MM.1S (cell line): Measurements from ENCODE around the gene LGALS3BP.
"Not testable (repeated sequence)": the region's sequence is repeated elsewhere in the genome, so short reads cannot be mapped to it uniquely, and the experiment has no call there.

Experiments used
- DNase-seq: peaks from one replicate; pipeline ENCODE4 v3.0.0-alpha.2; 2015
- H2AFZ ChIP-seq: fragments of 300-600 bp; sonication (generic); 2 replicates; pipeline ENCODE4 v1.6.0; 2016; ENCODE audit warnings: antibody characterized with exemption, low read length
- H3F3A ChIP-seq: fragments of 300-600 bp; sonication (generic); 2 replicates; pipeline ENCODE4 v1.6.1; 2016; ENCODE audit warnings: mild to moderate bottlenecking, antibody characterized with exemption, low read length, moderate library complexity, mixed read lengths; ENCODE audit not compliant: insufficient read depth
- H3K27ac ChIP-seq: fragments of 300-600 bp; sonication (generic); 2 replicates; pipeline ENCODE4 v1.5.1; 2016; ENCODE audit warnings: mild to moderate bottlenecking, low read length
- H3K27me3 ChIP-seq: fragments of 300-600 bp; sonication (generic); replicated peaks from 2 replicates; pipeline ENCODE4 v1.6.0; 2016; ENCODE audit warnings: low read length; ENCODE audit not compliant: insufficient read depth
- H3K36me3 ChIP-seq: fragments of 300-600 bp; sonication (generic); replicated peaks from 2 replicates; pipeline ENCODE4 v1.6.1; 2016; ENCODE audit warnings: mild to moderate bottlenecking, low read length, mixed read lengths; ENCODE audit not compliant: insufficient read depth
- H3K4me1 ChIP-seq: fragments of 300-600 bp; sonication (generic); 2 replicates; pipeline ENCODE4 v1.6.1; 2016; ENCODE audit warnings: low read length, mixed read lengths
- H3K4me2 ChIP-seq: fragments of 300-600 bp; sonication (generic); 2 replicates; pipeline ENCODE4 v1.6.0; 2016; ENCODE audit warnings: low read depth, low read length
- H3K4me3 ChIP-seq: fragments of 300-600 bp; sonication (generic); 2 replicates; pipeline ENCODE4 v1.5.1; 2016; ENCODE audit warnings: low read length, mixed read lengths
- H3K79me2 ChIP-seq: fragments of 300-600 bp; sonication (generic); 2 replicates; pipeline ENCODE4 v1.6.1; 2016; ENCODE audit warnings: mixed run types, low read length, mixed read lengths
- H3K9ac ChIP-seq: fragments of 300-600 bp; sonication (generic); 2 replicates; pipeline ENCODE4 v1.6.1; 2016; ENCODE audit warnings: low read length, mixed read lengths
- H3K9me2 ChIP-seq: fragments of 300-600 bp; sonication (generic); replicated peaks from 2 replicates; pipeline ENCODE4 v1.6.1; 2016; ENCODE audit warnings: mild to moderate bottlenecking, low read length, mixed read lengths; ENCODE audit not compliant: insufficient read depth
- H3K9me3 ChIP-seq: fragments of 300-600 bp; sonication (generic); replicated peaks from 2 replicates; pipeline ENCODE4 v1.6.1; 2016; ENCODE audit warnings: mild to moderate bottlenecking, low read length, mixed read lengths; ENCODE audit not compliant: insufficient read depth
- H4K20me1 ChIP-seq: fragments of 300-600 bp; sonication (generic); 2 replicates; pipeline ENCODE4 v1.6.1; 2016; ENCODE audit warnings: mild to moderate bottlenecking, low read length, moderate library complexity, mixed read lengths; ENCODE audit not compliant: insufficient read depth
- CTCF ChIP-seq: fragments of 300-600 bp; sonication (generic); IDR thresholded peaks from 2 replicates; pipeline ENCODE4 v1.5.1; 2016; ENCODE audit warnings: antibody characterized with exemption, low read length, mixed read lengths
- EZH2 ChIP-seq: fragments of 300-600 bp; sonication (generic); optimal IDR thresholded peaks from 2 replicates; pipeline ENCODE3; 2017; ENCODE audit warnings: low read depth, mild to moderate bottlenecking, antibody characterized with exemption, low read length, mixed read lengths
- EZH2phosphoT487 ChIP-seq: fragments of 300-600 bp; sonication (generic); IDR thresholded peaks from 2 replicates; pipeline ENCODE4 v1.6.1; 2018; ENCODE audit warnings: antibody characterized with exemption, low read length

Gene LGALS3BP

DNA sequence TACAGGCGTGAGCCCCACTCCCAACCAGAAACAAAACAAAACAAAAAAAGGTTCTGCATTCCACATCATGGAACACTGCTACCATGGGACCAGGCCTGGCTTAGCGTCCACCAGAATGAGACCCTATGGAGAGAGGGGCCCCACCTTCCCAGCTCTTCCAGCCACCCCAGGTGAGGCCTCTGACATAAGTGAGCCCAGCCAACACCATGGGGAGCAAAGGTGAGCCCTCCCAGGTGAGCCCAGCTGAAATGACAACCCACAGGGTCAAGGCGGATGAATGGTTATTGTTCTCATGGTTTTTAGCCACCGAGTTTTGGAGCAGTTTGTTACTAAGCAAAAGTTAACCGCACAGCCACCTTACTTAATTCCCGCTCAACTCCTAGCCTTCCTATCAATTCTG lies 16.3 kb downstream of the LGALS3BP start:
- H3K9me2 ChIP-seq: no peaks in the 10 kb centered on the region
- TF ChIP-seq EZH2phosphoT487: no peak
- no peak for TF ChIP-seq EZH2
- TF ChIP-seq CTCF: no peak
- DNase-seq: no peak
- no peaks in the 10 kb centered on the region for H3K9me3 ChIP-seq
- H3K27me3 ChIP-seq: no peaks in the 10 kb centered on the region
- no peak overlapping the region for H3K27ac ChIP-seq
- no peaks in the 10 kb centered on the region for H3F3A ChIP-seq
- no peaks in the 10 kb centered on the region for H4K20me1 ChIP-seq
- H2AFZ ChIP-seq: no peak overlapping the region
- H3K36me3 ChIP-seq: no peaks in the 10 kb centered on the region
- H3K9ac ChIP-seq: no peak overlapping the region
- H3K4me3 ChIP-seq: no peak overlapping the region
- peaks cover 15% of the 10 kb centered on the region for H3K4me1 ChIP-seq
- H3K4me2 ChIP-seq: no peak overlapping the region
- no peaks in the 10 kb centered on the region for H3K79me2 ChIP-seq

DNA sequence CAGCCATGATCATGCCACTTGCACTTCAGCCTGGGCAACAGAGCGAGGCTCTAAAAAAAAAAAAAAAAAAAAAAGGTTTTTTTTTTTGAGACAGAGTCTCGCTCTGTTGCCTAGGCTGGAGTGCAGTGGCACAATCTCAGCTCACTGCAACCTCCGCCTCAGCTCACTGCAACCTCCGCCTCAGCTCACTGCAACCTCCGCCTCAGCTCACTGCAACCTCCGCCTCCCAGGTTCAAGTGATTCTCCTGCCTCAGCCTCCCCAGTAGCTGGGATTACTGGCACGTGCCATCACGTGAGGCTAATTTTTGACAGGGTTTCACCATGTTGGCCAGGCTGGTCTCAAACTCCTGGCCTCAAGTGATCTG lies 16.8 kb downstream of the LGALS3BP start:
- H3K27ac ChIP-seq, H4K20me1 ChIP-seq, H3F3A ChIP-seq, H3K27me3 ChIP-seq, H3K9ac ChIP-seq, DNase-seq, H3K9me2 ChIP-seq, H3K36me3 ChIP-seq, H2AFZ ChIP-seq, H3K4me3 ChIP-seq, H3K4me2 ChIP-seq, H3K79me2 ChIP-seq, H3K9me3 ChIP-seq: not testable (repeated sequence)
- peaks cover 15% of the 10 kb centered on the region for H3K4me1 ChIP-seq

DNA sequence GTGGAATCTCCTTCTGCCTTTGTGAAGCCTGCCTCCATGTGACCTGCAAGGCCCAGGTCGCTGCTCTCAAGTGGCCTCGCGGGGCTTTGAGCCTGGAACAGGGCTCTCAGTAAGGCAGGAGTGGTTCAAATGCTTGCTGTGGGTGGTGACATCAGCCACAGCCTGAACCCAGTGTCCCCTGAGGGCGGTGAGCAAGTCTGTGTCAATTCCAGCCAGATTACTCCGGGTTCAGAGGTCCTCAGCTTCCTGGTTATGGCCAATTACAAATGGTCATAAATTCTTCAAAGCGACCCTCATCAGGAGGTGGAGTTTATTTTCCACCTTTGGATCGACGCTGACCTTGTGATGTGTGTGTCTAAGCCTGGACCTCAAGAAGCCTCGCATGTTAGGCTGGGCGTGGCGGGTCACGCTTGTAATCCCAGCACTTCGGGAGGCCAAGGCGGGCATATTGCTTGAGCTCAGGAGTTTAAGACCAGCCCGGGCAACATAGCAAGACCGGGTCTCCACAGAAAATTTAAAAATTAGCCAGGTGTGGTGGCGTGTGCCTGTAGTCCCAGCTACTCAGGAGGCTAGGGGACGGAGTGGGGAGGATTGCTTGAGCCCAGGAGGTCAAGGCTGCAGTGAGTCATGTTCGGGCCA lies 17.3 kb downstream of the LGALS3BP start:
- H3K4me3 ChIP-seq: no peak overlapping the region
- no peaks in the 10 kb centered on the region for H4K20me1 ChIP-seq
- DNase-seq: no peak
- H3K27me3 ChIP-seq: no peaks in the 10 kb centered on the region
- H3K9me2 ChIP-seq: no peaks in the 10 kb centered on the region
- H3K79me2 ChIP-seq: no peaks in the 10 kb centered on the region
- no peak overlapping the region for H3K27ac ChIP-seq
- no peaks in the 10 kb centered on the region for H3F3A ChIP-seq
- no peak for TF ChIP-seq CTCF
- no peak for TF ChIP-seq EZH2
- TF ChIP-seq EZH2phosphoT487: no peak
- H3K9ac ChIP-seq: no peak overlapping the region
- no peaks in the 10 kb centered on the region for H3K9me3 ChIP-seq
- H3K36me3 ChIP-seq: no peaks in the 10 kb centered on the region
- H2AFZ ChIP-seq: no peak overlapping the region
- no peak overlapping the region for H3K4me2 ChIP-seq
- peaks cover 15% of the 10 kb centered on the region for H3K4me1 ChIP-seq

DNA sequence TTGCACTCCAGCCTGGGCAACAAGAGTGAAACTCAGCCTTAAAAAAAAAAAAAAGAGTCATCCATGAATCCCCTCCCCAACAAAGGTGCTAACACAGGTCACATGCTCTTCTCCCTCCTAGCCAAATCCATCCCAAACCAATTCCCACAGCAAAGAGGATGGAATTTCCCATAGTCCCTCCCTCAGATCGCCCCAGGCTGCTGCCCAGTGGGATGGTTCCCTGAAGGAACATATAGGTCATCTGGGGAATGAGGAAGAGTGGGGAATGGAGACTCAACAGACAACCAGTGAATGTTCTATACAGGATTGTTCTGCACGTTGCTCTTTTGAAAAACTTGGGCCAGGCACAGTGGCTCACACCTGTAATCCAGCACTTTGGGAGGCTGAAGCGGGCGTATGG lies 18.2 kb downstream of the LGALS3BP start:
- TF ChIP-seq CTCF (no peak), EZH2 (no peak), EZH2phosphoT487 (no peak)
- H4K20me1 ChIP-seq: no peaks in the 10 kb centered on the region
- H3K9me3 ChIP-seq: no peaks in the 10 kb centered on the region
- peaks cover 15% of the 10 kb centered on the region for H3K4me1 ChIP-seq
- no peak overlapping the region for H2AFZ ChIP-seq
- H3K27me3 ChIP-seq: peaks cover 8% of the 10 kb centered on the region; the same call in 1 of the 2 replicates
- H3K27ac ChIP-seq: no peak overlapping the region
- no peaks in the 10 kb centered on the region for H3K9me2 ChIP-seq
- H3K79me2 ChIP-seq: no peaks in the 10 kb centered on the region
- no peak overlapping the region for H3K9ac ChIP-seq
- H3K4me3 ChIP-seq: no peak overlapping the region
- H3K4me2 ChIP-seq: no peak overlapping the region
- no peaks in the 10 kb centered on the region for H3K36me3 ChIP-seq
- no peaks in the 10 kb centered on the region for H3F3A ChIP-seq
- DNase-seq: no peak
